Adrenal gland (tissue), 12 donors: Measurements from ENCODE around the gene LPP. TPM values are rescaled to one million over a fixed set of nuclear protein-coding genes. Genes with fewer than 3 reads are reported as not detected.
A peak's percentile ranks its signal among the peaks of the same experiment; 100 is the strongest.

Source experiments
- DNase-seq, 7 donors: peaks; one replicate each; pipeline ENCODE4 v3.0.0-alpha.2; 2019 to 2020
- H3K27ac ChIP-seq, 5 donors: fragments of 200-600 bp; sonication (generic) in 4 of 5; 1 replicate in 3 of 5; 2 replicates in 2 of 5; pipeline versions ENCODE4 v1.5.1 to v1.8.0; 2016 to 2020; ENCODE audit warnings: mild to moderate bottlenecking in 1 of 5
- H3K27me3 ChIP-seq: fragments of 200-600 bp; 2 replicates; pipeline ENCODE4 v1.8.0; 2021
- H3K36me3 ChIP-seq, 2 donors: fragments of 200-600 bp; replicated peaks in 1 of 2; 1 replicate in 1 of 2; 2 replicates in 1 of 2; pipeline versions ENCODE4 v1.5.1 to v1.8.0; 2018 to 2022
- H3K4me1 ChIP-seq, 2 donors: fragments of 200-600 bp; replicated peaks in 1 of 2; 1 replicate in 1 of 2; 2 replicates in 1 of 2; pipeline versions ENCODE4 v1.5.1 to v1.8.0; 2018 to 2021
- H3K4me3 ChIP-seq, 4 donors: fragments of 200-600 bp; sonication (generic) in 3 of 4; one replicate each; pipeline ENCODE4 v1.5.1; 2016 to 2018
- H3K9me3 ChIP-seq, 3 donors: fragments of 200-600 bp; sonication (generic) in 1 of 3; replicated peaks in 1 of 3; 1 replicate in 2 of 3; 2 replicates in 1 of 3; pipeline versions ENCODE4 v1.5.1 to v1.8.0; 2016 to 2021
- POLR2A ChIP-seq, 2 donors: fragments of 450-650 bp; IDR thresholded peaks; one replicate each; pipeline ENCODE4 v1.6.1; 2017; ENCODE audit warnings: antibody characterized with exemption in 2 of 2, mild to moderate bottlenecking in 2 of 2, moderate library complexity in 1 of 2
- WGBS, 4 donors: extraction: QIAGEN DNeasy Blood & Tissue Kit in 2 of 4; methylation state at CpG; one replicate each; pipeline versions ENCODE4 v1.1.5 to v1.1.7; 2013 to 2017; 5-methylcytosine and 5-hydroxymethylcytosine counted together
- intact Hi-C, 2 donors: fragments of 100-400 bp; cut with DNase I; formaldehyde crosslinking; loops; one replicate each; pipeline versions ENCODE4 v1.14.1 to v1.15.0; 2022 to 2023
- polyA plus RNA-seq, 3 donors: library from polyadenylated mRNA; stranded (reverse); fragments of 200-250 nt in 2 of 3; fragments of 350-450 nt in 1 of 3; fragmentation: Illumina TruSeq in 1 of 3; extraction: RNeasy Lipid Tissue Mini Kit (QIAGEN cat#74804) in 1 of 3; gene quantifications; one replicate each; pipeline ENCODE4 v1.2.3, GENCODE V29; 2013 to 2014
- total RNA-seq, 9 donors: library from RNA; depleted of rRNA in 4 of 9; stranded (reverse); fragments of >200 nt in 4 of 9; fragments of 120-200 nt in 1 of 9; fragmentation: NEBNext Ultra II Directional in 1 of 9; extraction: Animal tissue kit (Norgen Biotek cat#: 25700) in 1 of 9; gene quantifications; one replicate each; pipeline versions ENCODE4 v1.1.0 to v1.2.4, GENCODE V29; 2013 to 2023
- TF ChIP-seq, protein P1 (sequence below), 6 experiments: fragments of 450-650 bp in 4 of 6; fragments of 200-600 bp in 2 of 6; sonication (generic) in 1 of 6; IDR thresholded peaks; 1 replicate in 5 of 6; 2 replicates in 1 of 6; pipeline versions ENCODE4 v1.5.1 to v1.8.0; 2016 to 2021; ENCODE audit warnings: antibody characterized with exemption in 6 of 6, mild to moderate bottlenecking in 2 of 6, moderate library complexity in 1 of 6
- donor health status: healthy with polysubstance abuse.
- donor health status: Bipolar disorder and iron deficiency.
- donor health status: DM: yes; HTN: yes; CAD: no.
- donor health status: DM: no; HTN: no; CAD: no.
- donor health status: DM: no; HTN: no; CAD: no.
- donor health status: DM: yes; HTN: yes; CAD: no.

The LPP gene
- total and polyA plus RNA-seq, 12 donors: 7.0 to 170 (median 101) TPM

DNA sequence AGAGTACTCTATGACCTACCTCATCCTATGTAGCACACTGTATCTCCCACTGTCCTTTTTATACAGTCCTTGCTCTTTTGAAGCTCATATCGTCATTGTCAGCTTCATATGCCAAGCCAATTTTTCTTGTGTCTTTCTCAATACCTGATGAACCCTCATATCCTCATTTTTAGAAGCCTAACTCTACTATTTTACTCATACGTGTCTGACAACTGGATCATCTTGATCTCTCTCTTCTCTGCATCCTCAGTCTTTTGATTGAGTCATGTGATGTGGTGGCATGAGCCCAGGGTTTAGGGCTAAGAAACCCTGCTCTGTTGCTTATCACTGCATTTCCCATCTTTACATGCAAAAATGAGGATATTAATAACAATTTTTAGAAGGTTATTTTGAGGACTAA, 352.0 kb downstream of the LPP start:
- no peaks in the 10 kb centered on the region for H3K27me3 ChIP-seq
- no peak overlapping the region for H3K4me3 ChIP-seq
- intact Hi-C loops: no loop called here
- no peaks in the 10 kb centered on the region for H3K4me1 ChIP-seq
- WGBS, 4 donors: 86 to 96% (median 91%) methylated on average over 2 of the region's 2 CpGs
- peaks cover 4 to 12% (median 7%) of the 10 kb centered on the region in 3 donors for H3K9me3 ChIP-seq
- H3K27ac ChIP-seq: no peak overlapping the region
- no peaks in the 10 kb centered on the region for H3K36me3 ChIP-seq
- TF ChIP-seq, protein P1, sequence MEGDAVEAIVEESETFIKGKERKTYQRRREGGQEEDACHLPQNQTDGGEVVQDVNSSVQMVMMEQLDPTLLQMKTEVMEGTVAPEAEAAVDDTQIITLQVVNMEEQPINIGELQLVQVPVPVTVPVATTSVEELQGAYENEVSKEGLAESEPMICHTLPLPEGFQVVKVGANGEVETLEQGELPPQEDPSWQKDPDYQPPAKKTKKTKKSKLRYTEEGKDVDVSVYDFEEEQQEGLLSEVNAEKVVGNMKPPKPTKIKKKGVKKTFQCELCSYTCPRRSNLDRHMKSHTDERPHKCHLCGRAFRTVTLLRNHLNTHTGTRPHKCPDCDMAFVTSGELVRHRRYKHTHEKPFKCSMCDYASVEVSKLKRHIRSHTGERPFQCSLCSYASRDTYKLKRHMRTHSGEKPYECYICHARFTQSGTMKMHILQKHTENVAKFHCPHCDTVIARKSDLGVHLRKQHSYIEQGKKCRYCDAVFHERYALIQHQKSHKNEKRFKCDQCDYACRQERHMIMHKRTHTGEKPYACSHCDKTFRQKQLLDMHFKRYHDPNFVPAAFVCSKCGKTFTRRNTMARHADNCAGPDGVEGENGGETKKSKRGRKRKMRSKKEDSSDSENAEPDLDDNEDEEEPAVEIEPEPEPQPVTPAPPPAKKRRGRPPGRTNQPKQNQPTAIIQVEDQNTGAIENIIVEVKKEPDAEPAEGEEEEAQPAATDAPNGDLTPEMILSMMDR (IDR thresholded peaks at IDR 0.05): no peak
- no peak for TF ChIP-seq POLR2A (IDR thresholded peaks at IDR 0.05)
- no peak for DNase-seq

GRCh38 chr3:188506446-188506845, 352.5 kb downstream of the LPP start:
- Histone ChIP-seq H3K27ac (no peak overlapping the region), H3K4me3 (no peak overlapping the region), H3K27me3 (no peaks in the 10 kb centered on the region), H3K9me3 (peaks cover 4 to 12% (median 7%) of the 10 kb centered on the region in 3 donors), H3K4me1 (no peaks in the 10 kb centered on the region), H3K36me3 (no peaks in the 10 kb centered on the region)
- DNase-seq: no peak
- TF ChIP-seq, protein P1 (IDR thresholded peaks at IDR 0.05): no peak
- no peak for TF ChIP-seq POLR2A (IDR thresholded peaks at IDR 0.05)
- WGBS, 4 donors: 89 to 98% (median 90%) methylated on average over 1 of the region's 1 CpG
- intact Hi-C loops: no loop called here

DNA sequence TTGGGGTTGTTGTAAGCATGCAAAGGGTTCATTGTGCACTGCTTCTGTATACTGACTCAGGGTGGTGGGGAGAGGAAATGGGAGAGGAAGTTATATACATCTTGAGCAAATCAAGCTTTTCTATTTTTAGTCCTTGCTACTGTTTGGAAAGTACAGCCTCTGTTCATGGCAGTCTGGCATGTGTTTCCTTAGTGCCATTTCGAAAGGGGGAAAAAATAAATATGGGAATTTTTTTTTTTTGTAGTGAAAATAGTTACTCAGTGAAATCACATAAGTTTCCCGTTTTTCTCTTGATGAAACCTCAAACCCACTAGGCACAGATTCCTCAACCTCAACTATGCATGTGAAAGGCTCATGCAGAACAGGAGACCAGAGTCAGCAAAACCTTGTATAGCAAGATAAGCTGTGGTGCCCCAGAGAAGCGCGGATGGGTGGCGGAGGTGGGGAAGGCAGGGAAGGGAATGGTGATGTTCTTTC, 353.3 kb downstream of the LPP start:
- no peak overlapping the region for H3K27ac ChIP-seq
- H3K4me3 ChIP-seq: no peak overlapping the region
- WGBS, 4 donors: 55 to 73% (median 65%) methylated on average over 5 of the region's 5 CpGs

GRCh38 chr3:188508454-188508853, 354.5 kb downstream of the LPP start:
- TF ChIP-seq, protein P1 (IDR thresholded peaks at IDR 0.05): no peak
- no peak for TF ChIP-seq POLR2A (IDR thresholded peaks at IDR 0.05)
- WGBS, 4 donors: 95 to 97% (median 96%) methylated on average over 6 of the region's 6 CpGs
- peaks cover 0 to under 1% of the 10 kb centered on the region in 2 donors for H3K4me1 ChIP-seq

More for the DNA sequence above, 353.3 kb downstream of the LPP start:
- H3K9me3 ChIP-seq: peaks cover 2 to 12% (median 4%) of the 10 kb centered on the region in 3 donors
- no peaks in the 10 kb centered on the region for H3K36me3 ChIP-seq
- no peaks in the 10 kb centered on the region for H3K27me3 ChIP-seq
- DNase-seq: peak in 2 of 7 donors; percentile 20 to 23
- TF ChIP-seq, protein P1 (IDR thresholded peaks at IDR 0.05): no peak
- TF ChIP-seq POLR2A (IDR thresholded peaks at IDR 0.05): no peak
- H3K4me1 ChIP-seq: no peaks in the 10 kb centered on the region
- intact Hi-C loops: no loop called here

More at GRCh38 chr3:188508454-188508853, 354.5 kb downstream of the LPP start:
- Histone ChIP-seq H3K4me3 (no peak overlapping the region), H3K27me3 (no peaks in the 10 kb centered on the region), H3K27ac (no peak overlapping the region), H3K36me3 (no peaks in the 10 kb centered on the region), H3K9me3 (peaks cover 0 to 11% (median 3%) of the 10 kb centered on the region in 3 donors)
- no peak for DNase-seq
- intact Hi-C loops: no loop called here
